ENCODE results near the gene KANTR.

KANTR gene

GRCh38 chrX:53166103-53166502 is 72.2 kb downstream of the KANTR start:
- H3K27me3 Mint-ChIP-seq (ENCODE audit: low read depth) = no peaks in the 10 kb centered on the region
- no peak for TF ChIP-seq CTCF (IDR thresholded peaks at IDR 0.05; ENCODE audit: unreplicated experiment in 3 of 3)
- peaks cover 11% of the 10 kb centered on the region for H3K9me3 Mint-ChIP-seq
- H3K4me1 Mint-ChIP-seq = peaks cover 13% of the 10 kb centered on the region
- no peak overlapping the region for H3K27ac Mint-ChIP-seq
- H3K4me3 Mint-ChIP-seq = no peak overlapping the region
- H3K36me3 Mint-ChIP-seq (ENCODE audit: low read depth) = peaks cover 9% of the 10 kb centered on the region

- Mint-ChIP-seq H3K27me3 (ENCODE audit: low read depth) (no peaks in the 10 kb centered on the region), H3K9me3 (peaks cover 17% of the 10 kb centered on the region), H3K36me3 (ENCODE audit: low read depth) (peaks cover 23% of the 10 kb centered on the region), H3K4me3 (no peak overlapping the region), H3K4me1 (peaks cover 2% of the 10 kb centered on the region), H3K27ac (no peak overlapping the region)
- TF ChIP-seq CTCF (IDR thresholded peaks at IDR 0.05; ENCODE audit: unreplicated experiment in 3 of 3) = no peak
Measured at GRCh38 chrX:53171356-53171755, 77.4 kb downstream of the KANTR start.
